Dedifferentiated amniotic fluid mesenchymal stem cell (primary cell): ENCODE results near the gene WDR62.

Experiments used
- DNase-seq: peaks from one replicate; pipeline ENCODE4 v3.0.0-alpha.2; 2016; ENCODE audit errors: extremely low spot score

WDR62 gene

GRCh38 chr19:36054733-36055686, at the start of gene WDR62:
Gene WDR62 (plus strand): TSS chr19:36054897. CDS start chr19:36054972, 75 bp downstream.
- DNase-seq = peak; percentile 86

GRCh38 chr19:36006955-36007354, 47.7 kb upstream of the WDR62 start:
- no peak for DNase-seq

GRCh38 chr19:36008336-36008978, 46.2 kb upstream of the WDR62 start, which contains the start of gene SYNE4:
Gene SYNE4 (minus strand): TSS chr19:36008813. CDS start chr19:36008681, 132 bp downstream.
- DNase-seq = no peak

GRCh38 chr19:36009220-36009619, 45.5 kb upstream of the WDR62 start:
- no peak for DNase-seq

- DNase-seq = no peak
Measured at GRCh38 chr19:36009633-36010379, 44.9 kb upstream of the WDR62 start.

GRCh38 chr19:36010402-36010801, 44.3 kb upstream of the WDR62 start:
- DNase-seq = no peak

GRCh38 chr19:36013280-36014011, 41.3 kb upstream of the WDR62 start:
- DNase-seq = no peak

GRCh38 chr19:36014012-36014924, 40.4 kb upstream of the WDR62 start, which contains the start of gene ALKBH6:
Gene ALKBH6 (minus strand): TSS chr19:36014213. CDS start chr19:36013397, 816 bp downstream.
- peak; percentile 98 for DNase-seq

GRCh38 chr19:36019061-36019670, 35.5 kb upstream of the WDR62 start:
- DNase-seq = no peak

GRCh38 chr19:36023432-36023831, 31.3 kb upstream of the WDR62 start:
- DNase-seq = no peak

- DNase-seq = no peak
Measured at GRCh38 chr19:36025541-36025940, 29.2 kb upstream of the WDR62 start.

GRCh38 chr19:36026091-36026876, 28.4 kb upstream of the WDR62 start:
- no peak for DNase-seq

- no peak for DNase-seq
Measured at GRCh38 chr19:36027696-36028095, 27.0 kb upstream of the WDR62 start.

GRCh38 chr19:36028313-36029041, 26.2 kb upstream of the WDR62 start:
- DNase-seq = no peak

GRCh38 chr19:36030264-36031148, 24.2 kb upstream of the WDR62 start:
- DNase-seq = no peak

GRCh38 chr19:36031308-36031707, 23.4 kb upstream of the WDR62 start:
- no peak for DNase-seq
